Activated T-cell treated with anti-CD3 and anti-CD28 coated beads for 48 hours (primary cell): ENCODE data around the gene CYP27C1.
"Not testable (repeated sequence)": the region's sequence is repeated elsewhere in the genome, so short reads cannot be mapped to it uniquely, and the experiment has no call there.

ENCODE experiments used
- DNase-seq: peaks from one replicate; pipeline ENCODE4 v3.0.0-alpha.2; 2020; ENCODE audit warnings: low read depth

The CYP27C1 gene

GRCh38 chr2:127170452-127171197 lies 49.5 kb downstream of the CYP27C1 start:
- DNase-seq = no peak

- no peak for DNase-seq
Measured at GRCh38 chr2:127170021-127170420, 50.1 kb downstream of the CYP27C1 start.

- DNase-seq = no peak
Measured at GRCh38 chr2:127169066-127169660, 50.9 kb downstream of the CYP27C1 start.

- no peak for DNase-seq
Measured at GRCh38 chr2:127166231-127166860, 53.8 kb downstream of the CYP27C1 start.

- no peak for DNase-seq
Measured at GRCh38 chr2:127165539-127165935, 54.6 kb downstream of the CYP27C1 start.

- DNase-seq = no peak
Measured at GRCh38 chr2:127164761-127165538, 55.1 kb downstream of the CYP27C1 start.

- no peak for DNase-seq
Measured at GRCh38 chr2:127163921-127164320, 56.2 kb downstream of the CYP27C1 start.

GRCh38 chr2:127163090-127163406 lies 57.1 kb downstream of the CYP27C1 start:
- not testable (repeated sequence) for DNase-seq

- no peak for DNase-seq
Measured at GRCh38 chr2:127162261-127163089, 57.6 kb downstream of the CYP27C1 start.

GRCh38 chr2:127161176-127162136 lies 58.6 kb downstream of the CYP27C1 start:
- DNase-seq = no peak

- DNase-seq = no peak
Measured at GRCh38 chr2:127160676-127161075, 59.4 kb downstream of the CYP27C1 start.

GRCh38 chr2:127159543-127159942 lies 60.6 kb downstream of the CYP27C1 start:
- no peak for DNase-seq

- DNase-seq = no peak
Measured at GRCh38 chr2:127158614-127159290, 61.3 kb downstream of the CYP27C1 start.

- DNase-seq = no peak
Measured at GRCh38 chr2:127157651-127158485, 62.2 kb downstream of the CYP27C1 start.

- DNase-seq = no peak
Measured at GRCh38 chr2:127157114-127157513, 63.0 kb downstream of the CYP27C1 start.

- no peak for DNase-seq
Measured at GRCh38 chr2:127155947-127156346, 64.2 kb downstream of the CYP27C1 start.

GRCh38 chr2:127155028-127155581 lies 65.0 kb downstream of the CYP27C1 start:
- DNase-seq = no peak

- DNase-seq = no peak
Measured at GRCh38 chr2:127154396-127154795, 65.7 kb downstream of the CYP27C1 start.

- DNase-seq = no peak
Measured at GRCh38 chr2:127153691-127154158, 66.4 kb downstream of the CYP27C1 start.
